SHP77 treated with DMSO at 0.1 percent for 48 hours (cell line): ENCODE data around the gene MYH16.
"Not testable (repeated sequence)": the region's sequence is repeated elsewhere in the genome, so short reads cannot be mapped to it uniquely, and the experiment has no call there.

Experiments
- DNase-seq: peaks from one replicate; lab custom pipeline; 2025; lab: John Stamatoyannopoulos, UW

Gene MYH16

GRCh38 chr7:99272476-99273045, at the start of gene MYH16:
MYH16 (plus strand) TSS chr7:99272839.
- DNase-seq, result no peak

GRCh38 chr7:99224263-99224898, 48.3 kb upstream of the MYH16 start:
- not testable (repeated sequence) for DNase-seq

- DNase-seq, result no peak
Observed at GRCh38 chr7:99224899-99225265, 47.8 kb upstream of the MYH16 start.

GRCh38 chr7:99229234-99229633, 43.4 kb upstream of the MYH16 start:
- DNase-seq, result no peak

- no peak for DNase-seq
Observed at GRCh38 chr7:99232082-99232770, 40.4 kb upstream of the MYH16 start.

- not testable (repeated sequence) for DNase-seq
Observed at GRCh38 chr7:99232955-99233354, 39.7 kb upstream of the MYH16 start.

GRCh38 chr7:99234185-99234584, 38.5 kb upstream of the MYH16 start:
- no peak for DNase-seq

GRCh38 chr7:99235925-99236324, 36.7 kb upstream of the MYH16 start:
- DNase-seq, result no peak

- DNase-seq, result not testable (repeated sequence)
Observed at GRCh38 chr7:99237876-99238275, 34.8 kb upstream of the MYH16 start.

GRCh38 chr7:99238558-99239341, 33.9 kb upstream of the MYH16 start:
- DNase-seq, result no peak

GRCh38 chr7:99242682-99243081, 30.0 kb upstream of the MYH16 start:
- no peak for DNase-seq

GRCh38 chr7:99243751-99244337, 28.8 kb upstream of the MYH16 start:
- no peak for DNase-seq

- no peak for DNase-seq
Observed at GRCh38 chr7:99244939-99245338, 27.7 kb upstream of the MYH16 start.

- DNase-seq, result no peak
Observed at GRCh38 chr7:99248391-99249095, 24.1 kb upstream of the MYH16 start.

- DNase-seq, result no peak
Observed at GRCh38 chr7:99249985-99250575, 22.6 kb upstream of the MYH16 start.

- DNase-seq, result no peak
Observed at GRCh38 chr7:99252166-99252895, 20.3 kb upstream of the MYH16 start.

GRCh38 chr7:99253369-99253768, 19.3 kb upstream of the MYH16 start:
- DNase-seq, result no peak

- no peak for DNase-seq
Observed at GRCh38 chr7:99254390-99254789, 18.2 kb upstream of the MYH16 start.

- no peak for DNase-seq
Observed at GRCh38 chr7:99255463-99255862, 17.2 kb upstream of the MYH16 start.

- no peak for DNase-seq
Observed at GRCh38 chr7:99257065-99257464, 15.6 kb upstream of the MYH16 start.

GRCh38 chr7:99257675-99258074, 15.0 kb upstream of the MYH16 start:
- DNase-seq, result no peak
